IMR-90 (cell line): ENCODE data around the gene SH3BP4. TPM values are rescaled to one million over a fixed set of nuclear protein-coding genes. Genes with fewer than 3 reads are reported as not detected.

Source experiments
- ATAC-seq: fragments of 200-7000 bp; cut with Tn5 transposase; 2 replicates; pipeline ENCODE4 v1.9.1; 2020; ENCODE audit warnings: low read depth, mild to moderate bottlenecking, moderate library complexity
- BruUV-seq: library from RNA; stranded (reverse); fragments of 400-500 nt; replicated peaks from 2 replicates; lab custom pipeline; 2021; lab: Mats Ljungman, UMichigan
- CTCF ChIA-PET: fragments of 300-600 bp; formaldehyde crosslinking; extraction: SDS; loops from one replicate; lab custom pipeline; 2021; ENCODE audit warnings: antibody characterized with exemption; lab: Yijun Ruan, JAX
- POLR2A ChIA-PET: fragments of 300-600 bp; sonication (Branson Sonifier 250); formaldehyde crosslinking; loops from one replicate; lab custom pipeline; 2022; ENCODE audit warnings: antibody characterized with exemption; ENCODE audit not compliant: unreplicated experiment; lab: Charles Lee
- DNase-seq: peaks from one replicate; pipeline ENCODE4 v3.0.0; 2013
- H2AFZ ChIP-seq: replicated peaks from 2 replicates; pipeline ENCODE3; 2013; ENCODE audit warnings: low read length, mild to moderate bottlenecking; ENCODE audit not compliant: poor library complexity
- H2AK5ac ChIP-seq: 2 replicates; pipeline ENCODE4 v1.6.1; 2013; ENCODE audit warnings: low read depth, low read length, inconsistent platforms
- H2AK9ac ChIP-seq: replicated peaks from 2 replicates; pipeline ENCODE3; 2013; ENCODE audit warnings: mild to moderate bottlenecking, low read depth, low read length, moderate library complexity; ENCODE audit not compliant: poor library complexity
- H2BK120ac ChIP-seq: 2 replicates; pipeline ENCODE4 v1.6.1; 2013; ENCODE audit warnings: low read depth, low read length, inconsistent platforms
- H2BK15ac ChIP-seq: 3 replicates; pipeline ENCODE4 v1.6.1; 2013; ENCODE audit warnings: low read depth, low read length, inconsistent platforms
- H2BK20ac ChIP-seq: 2 replicates; pipeline ENCODE4 v1.6.1; 2013; ENCODE audit warnings: low read depth, mild to moderate bottlenecking, inconsistent platforms, low read length, moderate library complexity
- H2BK5ac ChIP-seq: 2 replicates; pipeline ENCODE4 v1.6.1; 2013; ENCODE audit warnings: mild to moderate bottlenecking, low read depth, low read length, inconsistent platforms; ENCODE audit not compliant: poor library complexity, severe bottlenecking
- H3K14ac ChIP-seq: replicated peaks from 2 replicates; pipeline ENCODE4 v1.6.1; 2013; ENCODE audit warnings: low read depth, low read length, inconsistent platforms
- H3K18ac ChIP-seq: 2 replicates; pipeline ENCODE4 v1.6.1; 2013; ENCODE audit warnings: low read depth, low read length, control low read depth
- H3K23ac ChIP-seq: 2 replicates; pipeline ENCODE4 v1.6.1; 2013; ENCODE audit warnings: low read depth, low read length, inconsistent platforms
- H3K27ac ChIP-seq: 2 replicates; pipeline ENCODE4 v1.5.1; 2013; ENCODE audit warnings: mild to moderate bottlenecking, control low read depth, low read length; ENCODE audit not compliant: insufficient read depth
- H3K27me3 ChIP-seq: 2 replicates; pipeline ENCODE4 v1.6.1; 2013; ENCODE audit warnings: low read length; ENCODE audit not compliant: control insufficient read depth, insufficient read depth
- H3K36me3 ChIP-seq: 2 replicates; pipeline ENCODE4 v1.6.1; 2013; ENCODE audit warnings: low read length, mixed read lengths; ENCODE audit not compliant: control insufficient read depth, insufficient read depth
- H3K4ac ChIP-seq: 2 replicates; pipeline ENCODE4 v1.6.1; 2013; ENCODE audit warnings: low read depth, low read length, inconsistent platforms
- H3K4me1 ChIP-seq: 2 replicates; pipeline ENCODE4 v1.6.1; 2013; ENCODE audit warnings: low read length, mixed read lengths; ENCODE audit not compliant: control insufficient read depth, insufficient read depth
- H3K4me2 ChIP-seq: 2 replicates; pipeline ENCODE4 v1.6.1; 2013; ENCODE audit warnings: low read depth, mild to moderate bottlenecking, control low read depth, low read length, moderate library complexity
- H3K4me3 ChIP-seq: 2 replicates; pipeline ENCODE4 v1.5.1; 2013; ENCODE audit warnings: low read depth, mild to moderate bottlenecking, control low read depth, low read length, moderate library complexity; ENCODE audit not compliant: insufficient read depth
- H3K56ac ChIP-seq: 2 replicates; pipeline ENCODE4 v1.6.1; 2013; ENCODE audit warnings: low read length, inconsistent platforms; ENCODE audit not compliant: insufficient read depth; ENCODE audit errors: extremely low read depth
- H3K79me1 ChIP-seq, 2 experiments: 2 replicates each; pipeline ENCODE4 v1.6.1; 2013; ENCODE audit warnings: low read length in 2 of 2, inconsistent platforms in 1 of 2, low read depth in 1 of 2
- H3K9ac ChIP-seq: 2 replicates; pipeline ENCODE4 v1.6.1; 2013; ENCODE audit warnings: low read depth, low read length, control low read depth
- H3K9me1 ChIP-seq: 2 replicates; pipeline ENCODE4 v1.6.1; 2013; ENCODE audit warnings: low read length, inconsistent platforms; ENCODE audit not compliant: insufficient read depth
- H3K9me3 ChIP-seq: 2 replicates; pipeline ENCODE4 v1.6.1; 2013; ENCODE audit warnings: low read length; ENCODE audit not compliant: control insufficient read depth, insufficient read depth
- H4K20me1 ChIP-seq: 2 replicates; pipeline ENCODE4 v1.6.1; 2013; ENCODE audit warnings: low read length, inconsistent platforms; ENCODE audit not compliant: insufficient read depth
- H4K5ac ChIP-seq: 2 replicates; pipeline ENCODE4 v1.6.1; 2013; ENCODE audit warnings: mild to moderate bottlenecking, low read depth, low read length, control low read depth
- H4K8ac ChIP-seq, 2 experiments: 2 replicates each; pipeline ENCODE4 v1.6.1; 2013; ENCODE audit warnings: low read depth in 2 of 2, low read length in 2 of 2, control low read depth in 1 of 2, inconsistent platforms in 1 of 2
- H4K91ac ChIP-seq: 2 replicates; pipeline ENCODE4 v1.6.1; 2013; ENCODE audit warnings: low read depth, low read length, inconsistent platforms; ENCODE audit not compliant: insufficient read depth
- BHLHE40 ChIP-seq: fragments of 150-350 bp; IDR thresholded peaks from 2 replicates; pipeline ENCODE4 v1.6.1; 2016; ENCODE audit warnings: mild to moderate bottlenecking, low read depth, low read length
- CEBPB ChIP-seq: IDR thresholded peaks from 2 replicates; pipeline ENCODE4 v1.6.1; 2012; ENCODE audit warnings: low read depth, low read length, improper control_type of control experiment
- CTCF ChIP-seq: conservative IDR thresholded peaks from 2 replicates; pipeline ENCODE4 v1.5.1; 2012; ENCODE audit warnings: mild to moderate bottlenecking, low read depth, low read length, improper control_type of control experiment
- FOS ChIP-seq: fragments of 150-350 bp; IDR thresholded peaks from 2 replicates; pipeline ENCODE4 v1.6.1; 2016; ENCODE audit warnings: low read depth, low read length
- MAFK ChIP-seq: IDR thresholded peaks from 2 replicates; pipeline ENCODE4 v1.6.1; 2012; ENCODE audit warnings: low read depth, low read length, improper control_type of control experiment
- MAZ ChIP-seq: IDR thresholded peaks from 2 replicates; pipeline ENCODE4 v1.6.1; 2012; ENCODE audit warnings: low read depth, mild to moderate bottlenecking, low read length, improper control_type of control experiment, moderate library complexity, borderline replicate concordance
- MXI1 ChIP-seq: IDR thresholded peaks from 2 replicates; pipeline ENCODE4 v1.6.1; 2012; ENCODE audit warnings: low read depth, mild to moderate bottlenecking, low read length, moderate library complexity, borderline replicate concordance
- NFE2L2 ChIP-seq: fragments of 150-350 bp; IDR thresholded peaks from 2 replicates; pipeline ENCODE4 v1.6.1; 2016; ENCODE audit warnings: low read depth, mild to moderate bottlenecking, low read length
- RAD21 ChIP-seq: IDR thresholded peaks from 2 replicates; pipeline ENCODE4 v1.6.1; 2012; ENCODE audit warnings: low read length, improper control_type of control experiment
- RFX5 ChIP-seq: IDR thresholded peaks from 2 replicates; pipeline ENCODE4 v1.8.0; 2012; ENCODE audit warnings: low read depth, mild to moderate bottlenecking, low read length, moderate library complexity
- WGBS, 2 experiments: methylation state at CpG; one replicate each; pipeline versions ENCODE4 v1.1.5 to v1.1.7; 2013; ENCODE audit warnings: missing lambda C conversion rate in 2 of 2; ENCODE audit not compliant: insufficient read length in 1 of 2; ENCODE audit errors: extremely low coverage in 2 of 2; 5-methylcytosine and 5-hydroxymethylcytosine counted together
- dilution Hi-C: fragments of 300-500 bp; cut with HindIII; formaldehyde crosslinking; loops from one replicate; pipeline ENCODE4 v1.14.3; 2018; ENCODE audit warnings: low sequenced_read_pairs; ENCODE audit not compliant: unreplicated experiment
- in situ Hi-C: fragments of 300-500 bp; cut with MboI; formaldehyde crosslinking; loops from 3 replicates; pipeline ENCODE4 v1.14.3; 2019; ENCODE audit warnings: low sequenced_read_pairs, inconsistent platforms, mixed read lengths
- intact Hi-C: fragments of 100-400 bp; cut with micrococcal nuclease; formaldehyde crosslinking; loops from 2 replicates; pipeline ENCODE4 v1.10.0; 2022
- polyA plus RNA-seq, 3 experiments: library from polyadenylated mRNA; depleted of rRNA; stranded (reverse); fragments of >200 nt; gene quantifications; 2 replicates each; pipeline ENCODE4 v1.2.3, GENCODE V29; 2012; ENCODE audit warnings: low replicate concordance in 1 of 3
- total RNA-seq: library from RNA; depleted of rRNA; stranded (reverse); fragments of >200 nt; gene quantifications from 2 replicates; pipeline ENCODE4 v1.2.3, GENCODE V29; 2012
- TF ChIP-seq, protein P1 (sequence below): fragments of 150-350 bp; IDR thresholded peaks from 2 replicates; pipeline ENCODE4 v1.6.1; 2016; ENCODE audit warnings: low read depth, mild to moderate bottlenecking, low read length, moderate library complexity, borderline replicate concordance

SH3BP4 gene
- total and polyA plus RNA-seq, 2 of the 4 experiments (the other 2 are of a cell fraction): 104 to 122 TPM

- no peak for TF ChIP-seq MAZ
- TF ChIP-seq RFX5: no peak
- TF ChIP-seq RAD21: no peak
- TF ChIP-seq, protein P1, sequence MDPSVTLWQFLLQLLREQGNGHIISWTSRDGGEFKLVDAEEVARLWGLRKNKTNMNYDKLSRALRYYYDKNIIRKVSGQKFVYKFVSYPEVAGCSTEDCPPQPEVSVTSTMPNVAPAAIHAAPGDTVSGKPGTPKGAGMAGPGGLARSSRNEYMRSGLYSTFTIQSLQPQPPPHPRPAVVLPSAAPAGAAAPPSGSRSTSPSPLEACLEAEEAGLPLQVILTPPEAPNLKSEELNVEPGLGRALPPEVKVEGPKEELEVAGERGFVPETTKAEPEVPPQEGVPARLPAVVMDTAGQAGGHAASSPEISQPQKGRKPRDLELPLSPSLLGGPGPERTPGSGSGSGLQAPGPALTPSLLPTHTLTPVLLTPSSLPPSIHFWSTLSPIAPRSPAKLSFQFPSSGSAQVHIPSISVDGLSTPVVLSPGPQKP: no peak
- TF ChIP-seq CTCF: no peak
- TF ChIP-seq FOS: no peak
- TF ChIP-seq CEBPB: no peak
- no peak for TF ChIP-seq MAFK
- no peak for TF ChIP-seq MXI1
- no peak for TF ChIP-seq NFE2L2
- no peak for TF ChIP-seq BHLHE40
- DNase-seq: no peak
- Histone ChIP-seq H3K14ac (no peak overlapping the region), H3K9ac (no peak overlapping the region), H3K23ac (no peak overlapping the region), H3K4me1 (peaks cover 3% of the 10 kb centered on the region), H3K36me3 (no peaks in the 10 kb centered on the region), H3K9me1 (no peaks in the 10 kb centered on the region), H4K91ac (no peak overlapping the region; the same call in 1 of the 2 replicates), H3K4ac (no peak overlapping the region), H2BK15ac (no peak overlapping the region), H2AFZ (no peak overlapping the region), H2BK120ac (no peak overlapping the region), H2BK20ac (no peak overlapping the region), H3K9me3 (no peaks in the 10 kb centered on the region), H3K27ac (no peak overlapping the region), H3K56ac (no peak overlapping the region; the same call in 1 of the 2 replicates), H4K8ac (no peak overlapping the region), H3K79me1 (no peaks in the 10 kb centered on the region), H3K4me2 (no peak overlapping the region), H2AK9ac (no peak overlapping the region), H4K5ac (no peak overlapping the region), H4K20me1 (no peaks in the 10 kb centered on the region), H3K18ac (no peak overlapping the region), H2AK5ac (no peak overlapping the region), H2BK5ac (no peak overlapping the region), H3K27me3 (0 out of 2 replicates have a peak, but pooled peaks cover 1% of the 10 kb centered on the region), H3K4me3 (no peak overlapping the region)
- dilution Hi-C loops (no loop called here), intact Hi-C loops (no loop called here), in situ Hi-C loops (no loop called here)
- no peak for ATAC-seq
- POLR2A ChIA-PET: no interaction called here
- no CpG with 5 or more reads among the region's 4 CpGs for WGBS, 2 experiments
- BruUV-seq: no TSS peak
- CTCF ChIA-PET: interaction anchor here (0.7 kb wide), 1 partner anchor 12 kb away, joined by 7 read pairs; no protein-coding TSS in a partner anchor
Measured at GRCh38 chr2:235091421-235091820, 139.6 kb downstream of the SH3BP4 start.
